OCI-LY7 (cell line): ENCODE results near the gene PLCB1. TPM values are rescaled to one million over a fixed set of nuclear protein-coding genes. Genes with fewer than 3 reads are reported as not detected.

Source experiments
- BruUV-seq: library from RNA; stranded (reverse); fragments of 400-500 nt; replicated peaks from 2 replicates; lab custom pipeline; 2021; lab: Mats Ljungman, UMichigan
- CTCF ChIA-PET: fragments of 300-600 bp; sonication (Branson Sonifier 250); formaldehyde crosslinking; loops from one replicate; lab custom pipeline; 2022; ENCODE audit warnings: antibody characterized with exemption; ENCODE audit not compliant: unreplicated experiment; lab: Charles Lee
- POLR2A ChIA-PET: fragments of 300-600 bp; sonication (Branson Sonifier 250); formaldehyde crosslinking; loops from one replicate; lab custom pipeline; 2022; ENCODE audit warnings: antibody characterized with exemption; lab: Charles Lee
- DNase-seq: peaks from one replicate; pipeline ENCODE4 v3.0.0-alpha.2; 2015; ENCODE audit warnings: low spot score
- H2AFZ ChIP-seq: fragments of 200-600 bp; sonication (generic), shearing (Covaris generic); 2 replicates; pipeline ENCODE4 v1.6.1; 2014; ENCODE audit warnings: mild to moderate bottlenecking, antibody characterized with exemption, low read length, moderate library complexity
- H3K27ac ChIP-seq: fragments of 200-600 bp; sonication (generic); 2 replicates; pipeline ENCODE4 v1.5.1; 2014; ENCODE audit warnings: mixed run types, low read depth, mild to moderate bottlenecking, moderate library complexity, low read length, inconsistent platforms; ENCODE audit not compliant: poor library complexity, severe bottlenecking
- H3K36me3 ChIP-seq: fragments of 200-600 bp; sonication (generic); 2 replicates; pipeline ENCODE4 v1.6.1; 2014; ENCODE audit warnings: mild to moderate bottlenecking, antibody characterized with exemption, low read length, moderate library complexity, mixed read lengths; ENCODE audit not compliant: insufficient read depth
- H3K4me1 ChIP-seq: fragments of 200-600 bp; sonication (generic); 2 replicates; pipeline ENCODE4 v1.5.1; 2014; ENCODE audit warnings: mild to moderate bottlenecking, low read length; ENCODE audit not compliant: insufficient read depth, poor library complexity, severe bottlenecking
- H3K4me2 ChIP-seq: fragments of 200-600 bp; sonication (generic); 2 replicates; pipeline ENCODE4 v1.6.1; 2014; ENCODE audit warnings: mild to moderate bottlenecking, low read length
- H3K4me3 ChIP-seq: fragments of 200-600 bp; sonication (generic); 2 replicates; pipeline ENCODE4 v1.5.1; 2014; ENCODE audit warnings: mild to moderate bottlenecking, low read depth, low read length; ENCODE audit not compliant: poor library complexity, severe bottlenecking
- H3K79me2 ChIP-seq: fragments of 200-600 bp; sonication (generic); 2 replicates; pipeline ENCODE4 v1.6.1; 2016; ENCODE audit warnings: low read depth, mild to moderate bottlenecking, low read length, moderate library complexity, mixed read lengths; ENCODE audit not compliant: insufficient read depth
- H3K9me2 ChIP-seq: fragments of 200-600 bp; sonication (generic); 2 replicates; pipeline ENCODE4 v1.6.1; 2016; ENCODE audit warnings: mild to moderate bottlenecking, low read length, mixed read lengths; ENCODE audit not compliant: insufficient read depth
- H3K9me3 ChIP-seq: fragments of 200-600 bp; sonication (generic); 2 replicates; pipeline ENCODE4 v1.6.1; 2014; ENCODE audit warnings: mild to moderate bottlenecking, mixed run types, low read length, mixed read lengths
- H4K20me1 ChIP-seq: fragments of 200-600 bp; sonication (generic); 2 replicates; pipeline ENCODE4 v1.6.1; 2014; ENCODE audit warnings: mild to moderate bottlenecking, antibody characterized with exemption, low read length, moderate library complexity, mixed read lengths; ENCODE audit not compliant: insufficient read depth
- CTCF ChIP-seq: fragments of 200-600 bp; sonication (generic); conservative IDR thresholded peaks from 2 replicates; pipeline ENCODE4 v1.5.1; 2014; ENCODE audit warnings: mild to moderate bottlenecking, antibody characterized with exemption, low read length, moderate library complexity, mixed read lengths
- EZH2phosphoT487 ChIP-seq: fragments of 200-600 bp; sonication (generic); IDR thresholded peaks from 2 replicates; pipeline ENCODE4 v1.6.1; 2018; ENCODE audit warnings: low read depth, borderline replicate concordance, mild to moderate bottlenecking, mixed run types, antibody characterized with exemption, low read length, moderate library complexity, mixed read lengths
- intact Hi-C: fragments of 100-400 bp; cut with micrococcal nuclease; formaldehyde crosslinking; loops from one replicate; pipeline ENCODE4 v1.10.0; 2022; ENCODE audit not compliant: unreplicated experiment
- total RNA-seq, 2 experiments: library from RNA; depleted of rRNA in 1 of 2; stranded (reverse); fragments of >200 nt in 1 of 2; shearing (Covaris generic) in 1 of 2; gene quantifications; 2 replicates each; pipeline ENCODE4 v1.2.3, GENCODE V29; 2014 to 2022

The PLCB1 gene
- total RNA-seq, 2 experiments from 2014 or later = 14.6 to 30.5 TPM

DNA sequence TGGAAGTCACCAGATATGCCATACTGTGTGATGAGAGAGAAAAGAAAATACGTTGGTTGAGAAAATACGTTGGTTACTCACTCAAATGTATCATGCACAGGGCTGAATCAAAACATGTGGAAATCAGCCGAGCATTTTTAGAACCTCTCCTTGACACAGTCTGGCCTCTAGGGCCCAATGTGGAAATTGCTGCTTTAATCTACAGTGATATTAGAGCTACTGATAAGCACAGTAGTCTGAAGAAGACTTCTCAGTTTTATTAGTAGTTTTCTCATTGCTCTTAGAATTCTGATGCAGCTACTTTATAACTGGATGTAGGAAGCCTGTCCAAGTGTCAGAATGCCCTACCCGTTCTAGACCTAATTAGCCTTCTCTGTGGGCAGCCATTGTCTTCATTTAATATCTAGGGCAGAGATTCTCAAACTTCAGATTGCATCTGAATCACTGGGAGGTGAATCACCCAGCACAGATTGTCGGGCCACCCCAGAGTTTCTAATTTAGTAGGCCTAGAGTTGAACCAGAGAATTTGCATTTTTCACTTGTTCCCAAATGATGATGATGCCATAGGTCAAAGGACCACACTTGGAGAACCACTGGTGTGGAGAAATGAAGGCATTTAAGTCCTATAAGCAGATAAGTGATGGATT is 229.1 kb downstream of the PLCB1 start:
- DNase-seq = peak; percentile 34
- no peak overlapping the region for H3K27ac ChIP-seq
- H4K20me1 ChIP-seq = no peaks in the 10 kb centered on the region
- H3K4me2 ChIP-seq = peak overlapping the region; percentile 28
- TF ChIP-seq EZH2phosphoT487 (no peak), CTCF (peak; percentile 54)
- no peaks in the 10 kb centered on the region for H3K79me2 ChIP-seq
- H2AFZ ChIP-seq = no peak overlapping the region; the same call in 1 of the 2 replicates
- H3K9me2 ChIP-seq = no peaks in the 10 kb centered on the region
- ChIA-PET CTCF (no interaction called here), POLR2A (no interaction called here)
- no TSS peak for BruUV-seq
- H3K4me3 ChIP-seq = no peak overlapping the region
- intact Hi-C loops = no loop called here
- H3K4me1 ChIP-seq = peaks cover 28% of the 10 kb centered on the region
- H3K9me3 ChIP-seq = no peaks in the 10 kb centered on the region
- H3K36me3 ChIP-seq = no peaks in the 10 kb centered on the region

GRCh38 chr20:8361779-8362178 is 229.7 kb downstream of the PLCB1 start:
- Histone ChIP-seq H3K27ac (no peak overlapping the region), H2AFZ (no peak overlapping the region), H4K20me1 (no peaks in the 10 kb centered on the region), H3K4me1 (peaks cover 28% of the 10 kb centered on the region), H3K79me2 (no peaks in the 10 kb centered on the region), H3K9me2 (no peaks in the 10 kb centered on the region), H3K9me3 (no peaks in the 10 kb centered on the region), H3K36me3 (no peaks in the 10 kb centered on the region), H3K4me3 (no peak overlapping the region), H3K4me2 (peak overlapping the region; percentile 28)
- CTCF ChIA-PET = no interaction called here
- no peak for DNase-seq
- no peak for TF ChIP-seq EZH2phosphoT487
- TF ChIP-seq CTCF = no peak
- BruUV-seq = no TSS peak
- POLR2A ChIA-PET = interaction anchor here (0.6 kb wide), 1 partner anchor 32 kb away, joined by 3 read pairs; no protein-coding TSS in a partner anchor
- intact Hi-C loops = no loop called here

DNA sequence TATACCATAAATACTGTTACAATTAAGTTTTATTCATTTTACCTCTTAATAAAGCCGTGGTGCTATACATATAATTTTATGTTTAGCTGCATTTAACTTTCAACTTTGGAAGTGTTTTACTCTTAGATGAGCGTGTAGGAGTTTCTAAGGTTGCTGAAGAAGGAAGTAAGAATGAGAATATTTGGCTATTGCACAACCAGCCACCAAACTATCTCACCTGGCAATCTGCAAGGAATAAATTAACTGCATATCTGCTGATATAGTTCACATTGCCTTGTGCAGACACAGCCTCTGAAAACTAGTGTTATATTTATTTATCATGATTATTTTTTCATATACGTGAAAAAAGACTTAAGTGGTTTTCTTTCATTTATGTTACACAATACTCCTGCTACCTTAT is 230.4 kb downstream of the PLCB1 start:
- Histone ChIP-seq H3K79me2 (no peaks in the 10 kb centered on the region), H2AFZ (no peak overlapping the region), H3K27ac (no peak overlapping the region), H3K4me1 (peaks cover 28% of the 10 kb centered on the region), H3K4me2 (no peak overlapping the region), H3K9me2 (no peaks in the 10 kb centered on the region), H4K20me1 (no peaks in the 10 kb centered on the region), H3K9me3 (no peaks in the 10 kb centered on the region), H3K36me3 (no peaks in the 10 kb centered on the region), H3K4me3 (no peak overlapping the region)
- CTCF ChIA-PET = no interaction called here
- intact Hi-C loops = no loop called here
- no TSS peak for BruUV-seq
- DNase-seq = no peak
- TF ChIP-seq EZH2phosphoT487 = no peak
- TF ChIP-seq CTCF = no peak
- POLR2A ChIA-PET = interaction anchor here (0.6 kb wide), 1 partner anchor 31 kb away, joined by 3 read pairs; no protein-coding TSS in a partner anchor
